GM23248 (cell line): ENCODE results near the gene FADS1.

Source experiments
- EZH2 ChIP-seq: fragments of 200-600 bp; sonication (generic); IDR thresholded peaks from 2 replicates; pipeline ENCODE4 v1.6.1; 2018; ENCODE audit warnings: antibody characterized with exemption, mild to moderate bottlenecking; ENCODE audit not compliant: insufficient read depth, poor library complexity, severe bottlenecking
- EZH2phosphoT487 ChIP-seq: fragments of 200-600 bp; sonication (generic); IDR thresholded peaks from 2 replicates; pipeline ENCODE4 v1.6.1; 2018; ENCODE audit warnings: antibody characterized with exemption, moderate library complexity, mild to moderate bottlenecking, low read depth; ENCODE audit not compliant: insufficient read depth

- TF ChIP-seq EZH2 = no peak
- no peak for TF ChIP-seq EZH2phosphoT487
These were observed 37.5 kb upstream of the FADS1 start for GRCh38 chr11:61854206-61854895.
